Epithelial cell of esophagus (primary cell): Measurements from ENCODE around the gene TMEM242.

Source experiments
- DNase-seq: peaks from one replicate; pipeline ENCODE4 v3.0.0; 2010; ENCODE audit warnings: low read depth
- H3K4me3 ChIP-seq: 2 replicates; pipeline ENCODE4 v1.5.1; 2011; ENCODE audit warnings: mild to moderate bottlenecking, low read length, control low read depth
- TF ChIP-seq, protein P1 (sequence below): IDR thresholded peaks from 2 replicates; pipeline ENCODE4 v1.5.1; 2011; ENCODE audit warnings: low read depth, mild to moderate bottlenecking, low read length, control low read depth, inconsistent platforms; ENCODE audit not compliant: insufficient read depth; ENCODE audit errors: missing control alignments

Gene TMEM242

DNA sequence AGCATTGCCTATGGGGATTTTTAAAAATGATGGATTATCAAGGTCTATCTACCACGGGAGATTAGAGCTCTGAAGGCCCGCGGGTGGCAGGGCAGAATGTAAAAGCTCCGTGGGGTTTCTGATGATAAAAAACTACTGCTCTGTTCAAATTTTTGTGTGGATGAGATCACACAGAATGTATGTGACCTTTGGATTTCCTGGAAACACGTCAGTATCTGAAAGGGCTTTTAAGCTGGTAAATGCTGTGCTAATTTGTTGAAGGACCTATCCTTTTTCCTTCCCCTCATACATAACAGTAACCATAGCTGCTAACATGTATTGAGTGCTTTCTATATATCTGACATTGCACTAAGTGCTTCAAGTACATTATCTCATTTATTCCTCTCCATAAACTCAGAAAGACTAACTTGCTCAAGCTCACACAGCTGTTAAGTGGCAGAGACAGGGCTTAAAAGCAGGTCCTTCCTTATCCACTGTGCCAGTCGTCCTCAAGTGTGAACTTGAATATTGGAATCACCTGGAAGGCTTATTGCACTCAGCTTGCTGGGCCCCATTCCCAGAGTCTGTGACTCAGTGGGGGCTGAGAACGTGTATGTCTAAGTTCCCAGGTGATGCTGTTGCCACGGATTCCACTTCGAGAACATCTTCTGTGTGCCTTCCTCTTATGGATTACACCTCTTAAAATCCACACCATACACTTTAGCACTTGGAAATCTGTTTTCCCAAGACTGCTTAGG lies 1.9 kb upstream of the TMEM242 start:
- TF ChIP-seq, protein P1, sequence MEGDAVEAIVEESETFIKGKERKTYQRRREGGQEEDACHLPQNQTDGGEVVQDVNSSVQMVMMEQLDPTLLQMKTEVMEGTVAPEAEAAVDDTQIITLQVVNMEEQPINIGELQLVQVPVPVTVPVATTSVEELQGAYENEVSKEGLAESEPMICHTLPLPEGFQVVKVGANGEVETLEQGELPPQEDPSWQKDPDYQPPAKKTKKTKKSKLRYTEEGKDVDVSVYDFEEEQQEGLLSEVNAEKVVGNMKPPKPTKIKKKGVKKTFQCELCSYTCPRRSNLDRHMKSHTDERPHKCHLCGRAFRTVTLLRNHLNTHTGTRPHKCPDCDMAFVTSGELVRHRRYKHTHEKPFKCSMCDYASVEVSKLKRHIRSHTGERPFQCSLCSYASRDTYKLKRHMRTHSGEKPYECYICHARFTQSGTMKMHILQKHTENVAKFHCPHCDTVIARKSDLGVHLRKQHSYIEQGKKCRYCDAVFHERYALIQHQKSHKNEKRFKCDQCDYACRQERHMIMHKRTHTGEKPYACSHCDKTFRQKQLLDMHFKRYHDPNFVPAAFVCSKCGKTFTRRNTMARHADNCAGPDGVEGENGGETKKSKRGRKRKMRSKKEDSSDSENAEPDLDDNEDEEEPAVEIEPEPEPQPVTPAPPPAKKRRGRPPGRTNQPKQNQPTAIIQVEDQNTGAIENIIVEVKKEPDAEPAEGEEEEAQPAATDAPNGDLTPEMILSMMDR = no peak
- H3K4me3 ChIP-seq = no peak overlapping the region
- peak; percentile 81 for DNase-seq

DNA sequence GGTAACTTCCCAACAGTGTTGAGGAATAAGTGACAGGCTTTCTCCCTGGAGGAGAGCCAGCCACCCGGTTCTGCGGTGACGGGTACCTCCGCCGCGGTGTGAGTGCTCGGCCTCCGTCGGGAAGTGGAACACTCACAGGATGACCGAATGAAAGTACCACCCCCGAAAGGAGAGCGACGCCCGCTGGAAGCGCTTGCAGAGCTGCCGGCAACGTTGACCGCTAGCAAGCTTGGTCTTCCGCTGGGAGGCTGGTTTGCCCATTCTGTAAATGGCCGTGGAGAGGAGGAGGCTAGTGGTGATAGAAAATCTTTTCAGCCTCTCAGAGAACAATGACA lies 614 bp upstream of the TMEM242 start:
- H3K4me3 ChIP-seq = peak overlapping the region; percentile 91
- DNase-seq = peak; percentile 78
- TF ChIP-seq, protein P1 = no peak

DNA sequence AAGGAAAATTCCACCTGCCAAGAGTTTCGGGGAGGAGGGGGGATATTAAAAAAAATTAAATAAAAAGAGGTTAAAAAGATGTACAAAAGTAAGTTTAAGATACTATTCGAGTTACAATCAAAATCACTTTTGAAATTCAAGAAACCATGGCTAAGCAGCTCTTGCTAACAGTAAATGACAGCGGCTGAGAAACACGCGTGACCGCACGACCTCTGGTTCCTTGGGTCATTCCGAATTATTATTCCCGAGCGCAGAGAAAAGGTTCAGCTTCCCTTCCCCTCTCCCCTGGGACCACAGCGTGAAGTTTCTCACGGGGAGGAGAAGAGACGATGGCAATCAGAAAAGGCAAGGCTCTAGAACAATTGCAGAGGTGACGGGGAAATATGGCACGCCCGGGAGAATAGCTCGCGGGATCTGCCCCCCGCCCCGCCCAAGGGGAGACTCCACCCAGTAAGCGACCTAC lies 496 bp downstream of the TMEM242 start:
- TF ChIP-seq, protein P1 = no peak
- peak; percentile 88 for DNase-seq
- peak overlapping the region; percentile 91 for H3K4me3 ChIP-seq

DNA sequence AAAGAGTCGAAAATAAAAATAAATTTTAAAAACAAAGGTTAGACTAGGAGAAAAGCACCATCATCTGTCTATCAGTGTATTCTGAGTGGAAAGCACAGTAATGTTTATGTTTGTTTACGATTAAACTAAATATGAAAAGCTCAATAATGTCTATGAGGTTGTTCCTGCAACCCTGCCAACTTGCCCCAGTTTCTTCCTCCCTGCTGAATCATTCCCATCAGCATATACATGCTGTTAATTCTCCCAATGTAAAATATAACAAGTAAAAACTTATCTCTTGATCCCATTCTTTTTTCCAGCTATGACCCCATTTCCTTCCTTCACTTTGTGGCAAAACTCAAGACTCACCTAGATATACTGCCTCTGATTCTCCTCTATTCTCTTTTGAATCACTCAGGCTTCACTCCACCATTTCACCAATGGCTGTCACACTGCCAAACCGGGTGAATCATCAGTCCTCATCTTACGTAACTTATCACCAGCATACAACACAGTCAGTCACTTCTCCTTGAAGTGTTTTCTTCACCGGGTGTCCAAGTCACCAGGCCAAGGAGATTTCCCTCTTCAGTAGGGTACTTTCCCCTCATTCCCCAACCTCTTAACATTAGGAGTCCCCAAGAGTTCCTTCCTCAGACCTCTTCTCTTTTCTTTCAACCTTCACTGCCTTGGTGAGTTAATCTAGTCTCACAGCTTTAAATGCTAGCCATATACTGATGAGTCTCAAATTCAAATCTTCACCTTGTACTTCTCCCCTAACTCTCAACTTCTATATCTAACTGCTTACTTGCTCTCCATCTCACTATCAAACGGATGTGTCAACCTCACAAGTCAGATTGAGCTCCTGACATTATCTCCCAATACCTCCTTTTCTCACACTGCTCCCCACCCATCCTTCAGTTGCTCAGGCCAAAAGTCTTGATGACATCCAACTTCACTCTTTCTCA lies 6.2 kb downstream of the TMEM242 start:
- no peak overlapping the region for H3K4me3 ChIP-seq
- TF ChIP-seq, protein P1 = no peak
- DNase-seq = peak; percentile 96

DNA sequence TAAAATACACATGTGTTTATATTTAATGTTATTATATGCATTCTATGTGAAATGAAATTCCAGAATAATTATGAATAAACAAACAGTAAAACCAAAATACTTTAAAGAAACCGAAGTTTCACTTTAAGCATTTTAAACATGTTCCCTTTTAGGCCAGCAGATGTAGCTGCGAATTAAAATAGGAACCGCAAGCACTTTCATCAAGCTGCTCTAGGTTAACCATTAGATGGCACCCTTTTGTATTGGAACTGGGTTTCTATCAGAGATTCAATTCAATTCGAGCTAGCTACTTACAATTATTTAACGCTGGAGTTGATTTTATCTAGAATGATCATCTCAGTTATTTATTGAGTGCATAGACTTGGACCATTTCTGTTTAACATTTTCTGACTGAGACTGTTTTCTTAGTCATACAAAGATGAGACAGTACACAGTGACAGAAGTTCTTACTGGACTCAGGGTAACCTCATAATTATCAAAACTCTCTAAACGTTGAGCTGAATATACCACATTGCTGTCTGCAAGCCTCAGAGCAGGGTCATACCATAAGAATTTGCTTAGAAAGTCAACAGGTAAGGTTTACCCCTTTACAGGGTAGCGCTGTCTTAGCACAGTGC lies 8.5 kb downstream of the TMEM242 start:
- DNase-seq = peak; percentile 76
- no peak overlapping the region for H3K4me3 ChIP-seq
- TF ChIP-seq, protein P1 = peak; percentile 86

DNA sequence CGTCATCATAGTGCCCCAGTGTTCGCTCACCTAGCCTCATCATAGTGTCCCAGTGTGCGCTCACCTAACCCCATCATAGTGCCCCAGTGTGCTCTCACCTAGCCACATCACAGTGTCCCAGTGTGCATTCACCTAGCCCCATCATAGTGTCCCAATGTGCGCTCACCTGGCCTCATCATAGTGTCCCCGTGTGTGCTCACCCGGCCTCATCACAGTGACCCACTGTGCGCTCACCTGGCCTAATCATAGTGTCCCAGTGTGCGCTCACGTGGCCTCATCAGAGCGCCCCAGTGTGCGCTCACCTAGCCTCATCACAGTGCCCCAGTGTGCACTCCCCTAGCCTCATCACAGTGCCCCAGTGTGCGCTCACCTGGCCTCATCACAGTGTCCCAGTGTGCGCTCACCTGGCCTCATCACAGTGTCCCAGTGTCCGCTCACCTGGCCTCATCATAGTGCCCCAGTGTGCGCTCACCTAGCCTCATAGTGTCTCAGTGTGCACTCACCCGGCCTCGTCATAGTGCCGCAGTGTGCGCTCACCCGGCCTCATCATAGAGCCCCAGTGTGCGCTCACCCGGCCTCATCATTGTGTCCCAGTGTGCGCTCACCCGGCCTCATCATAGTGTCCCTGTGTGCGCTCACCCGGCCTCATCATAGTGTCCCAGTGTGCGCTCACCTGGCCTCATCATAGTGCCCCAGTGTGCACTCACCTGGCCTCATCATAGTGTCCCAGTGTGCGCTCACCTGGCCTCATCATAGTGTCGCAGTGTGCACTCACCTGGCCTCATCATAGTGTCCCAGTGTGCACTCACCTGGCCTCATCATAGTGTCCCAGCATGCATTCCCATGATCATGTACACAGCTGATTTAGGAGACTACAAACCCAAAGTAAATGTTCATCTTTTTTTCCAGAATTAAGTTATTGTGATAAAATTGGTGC lies 9.5 kb downstream of the TMEM242 start:
- TF ChIP-seq, protein P1 = no peak

More for the DNA sequence above, 9.5 kb downstream of the TMEM242 start:
- no peak overlapping the region for H3K4me3 ChIP-seq
- DNase-seq = no peak
